NCI-H774 (cell line): ENCODE results near the gene ATP1A3.

Source experiments
- DNase-seq: peaks from one replicate; lab custom pipeline; 2025; lab: John Stamatoyannopoulos, UW

ATP1A3 gene

GRCh38 chr19:41928754-41929535 is 65.1 kb downstream of the ATP1A3 start:
- no peak for DNase-seq

- DNase-seq, result no peak
Observed at GRCh38 chr19:41928221-41928683, 65.8 kb downstream of the ATP1A3 start, which contains the start of gene ERFL. Gene ERFL, minus strand, starts transcription at chr19:41928449. Its CDS starts 15,530 bp downstream, at chr19:41912919.

GRCh38 chr19:41927497-41928192 is 66.4 kb downstream of the ATP1A3 start:
- DNase-seq, result no peak

GRCh38 chr19:41926763-41927496 is 67.1 kb downstream of the ATP1A3 start:
- no peak for DNase-seq

DNA sequence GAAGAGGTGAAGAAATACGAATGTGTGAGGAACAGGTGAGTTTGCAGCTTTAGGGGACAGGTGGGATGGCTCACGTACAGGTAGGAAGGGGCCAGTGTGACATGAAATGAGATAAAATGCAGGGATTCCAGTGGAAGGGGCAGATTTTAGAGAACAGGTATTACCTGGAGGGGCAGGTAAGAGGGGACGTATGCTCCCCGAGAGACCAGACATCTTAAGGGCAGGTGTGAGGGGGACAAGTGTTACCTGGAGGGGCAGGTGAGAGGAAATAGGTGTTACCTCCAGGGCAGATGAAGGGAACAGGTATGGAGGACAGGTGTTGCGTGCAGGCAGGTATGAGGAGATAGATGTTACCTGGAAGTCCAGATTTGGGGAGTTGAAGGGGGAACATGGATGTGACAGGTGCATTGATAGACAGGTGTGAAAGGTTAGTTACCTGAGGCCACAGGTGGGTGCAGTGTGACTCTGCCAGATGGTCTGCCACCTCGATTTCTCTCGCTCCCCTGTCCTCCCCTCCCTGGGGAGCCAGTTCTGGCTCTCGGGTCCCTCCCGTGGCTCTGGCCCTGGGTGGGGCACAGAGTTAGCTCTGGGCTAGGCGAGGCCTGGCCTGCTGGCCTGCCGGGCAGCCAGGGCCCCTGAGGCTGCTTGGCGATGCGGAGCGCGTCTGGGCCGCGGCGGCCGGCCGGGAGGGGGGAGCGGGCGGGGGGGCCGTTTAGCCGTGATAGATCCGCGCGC is 67.8 kb downstream of the ATP1A3 start:
- DNase-seq, result no peak

DNA sequence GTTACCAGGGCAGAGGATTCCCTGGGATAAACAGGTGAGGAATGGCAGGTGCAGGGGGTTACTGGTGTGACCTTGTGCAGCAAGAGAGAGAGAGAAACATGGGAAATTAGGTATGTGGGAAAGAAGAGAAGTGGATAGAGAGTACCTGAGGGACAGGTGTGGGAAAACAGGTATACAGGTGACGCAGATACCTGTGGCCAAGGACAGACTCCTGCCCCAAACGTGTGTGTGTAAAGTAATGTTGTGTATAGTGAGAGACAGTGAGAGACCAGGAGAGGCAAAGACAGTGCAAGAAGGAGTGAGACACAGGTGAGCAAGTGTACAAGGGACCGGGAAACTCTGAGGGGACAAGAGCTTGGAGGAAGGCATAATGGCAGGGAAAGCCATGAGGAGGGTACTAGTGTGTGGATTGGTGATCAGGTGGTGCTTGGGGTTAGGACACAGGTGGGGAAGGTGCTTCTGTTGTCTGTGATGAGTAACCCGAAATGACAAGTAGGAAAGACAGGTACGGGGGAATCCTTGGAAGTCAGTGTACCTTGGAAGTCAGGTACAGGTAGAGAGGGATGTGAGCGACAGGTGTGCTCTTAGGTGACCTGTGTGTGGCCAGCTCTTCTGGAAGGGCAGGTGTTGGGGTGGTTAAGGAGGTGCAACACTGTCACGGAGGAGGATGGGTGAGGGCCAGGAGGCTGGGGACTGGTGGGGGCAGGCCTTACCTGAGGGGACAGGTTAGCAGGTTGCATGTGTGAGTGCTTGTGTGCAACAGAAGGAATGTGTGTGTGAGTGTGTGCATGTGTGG is 68.6 kb downstream of the ATP1A3 start:
- DNase-seq, result no peak

- DNase-seq, result no peak
Observed at GRCh38 chr19:41924151-41925145, 69.6 kb downstream of the ATP1A3 start.

DNA sequence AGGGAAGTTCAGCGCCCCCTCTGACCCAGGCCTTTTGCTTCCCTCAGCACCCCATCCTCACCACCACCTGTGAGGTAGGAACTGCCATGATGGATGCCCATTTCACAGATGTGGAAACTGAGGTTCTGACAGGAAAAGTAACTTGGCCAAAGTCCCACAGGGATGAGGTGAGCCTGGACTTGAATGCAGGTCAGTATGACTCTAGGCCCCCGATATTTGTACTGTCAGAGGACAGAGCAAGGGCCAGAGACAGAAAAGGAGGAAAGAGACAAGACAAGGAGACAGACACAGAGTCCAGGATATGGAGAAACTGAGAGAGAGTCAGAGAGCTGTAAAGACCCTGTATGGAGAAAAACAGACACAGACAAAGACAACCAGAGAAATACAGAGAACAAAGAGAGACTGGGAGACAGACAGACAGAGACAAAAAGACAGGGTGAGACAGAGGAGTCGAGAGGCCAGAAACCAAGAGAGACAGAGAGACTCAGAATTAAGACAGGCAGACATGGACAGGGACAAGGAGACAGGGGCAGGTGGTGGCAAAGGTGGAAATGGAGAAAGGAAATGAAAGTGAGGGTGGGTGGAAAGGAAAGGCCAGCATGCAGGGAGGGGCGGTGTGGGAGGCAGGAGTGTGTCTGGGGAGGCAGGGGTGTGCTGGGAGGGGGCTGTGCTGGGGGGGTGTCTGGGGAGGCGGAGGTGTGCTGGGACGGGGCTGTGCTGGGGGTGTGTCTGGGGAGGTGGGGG is 70.8 kb downstream of the ATP1A3 start:
- no peak for DNase-seq

DNA sequence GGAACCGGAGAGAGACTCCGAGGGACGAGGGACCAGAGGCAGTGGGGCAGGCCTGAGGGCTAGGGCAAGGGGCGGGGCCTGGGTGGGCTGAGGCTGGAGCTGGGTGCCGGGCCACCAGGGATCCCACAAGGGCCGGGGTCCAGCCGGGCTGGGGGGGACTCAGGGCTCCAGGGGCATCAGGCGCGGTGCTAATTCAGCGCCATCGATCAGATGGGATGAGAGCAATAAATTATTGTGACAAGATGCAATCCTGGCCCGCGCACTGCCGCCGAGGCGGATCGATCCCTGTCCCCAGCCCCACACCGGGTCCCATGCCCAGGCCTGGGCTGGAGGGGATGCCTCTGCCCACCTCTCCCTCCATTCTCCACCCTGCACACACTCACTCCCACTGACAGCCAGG is 71.4 kb downstream of the ATP1A3 start:
- DNase-seq, result no peak

GRCh38 chr19:41921577-41922576 is 72.2 kb downstream of the ATP1A3 start:
- no peak for DNase-seq

DNA sequence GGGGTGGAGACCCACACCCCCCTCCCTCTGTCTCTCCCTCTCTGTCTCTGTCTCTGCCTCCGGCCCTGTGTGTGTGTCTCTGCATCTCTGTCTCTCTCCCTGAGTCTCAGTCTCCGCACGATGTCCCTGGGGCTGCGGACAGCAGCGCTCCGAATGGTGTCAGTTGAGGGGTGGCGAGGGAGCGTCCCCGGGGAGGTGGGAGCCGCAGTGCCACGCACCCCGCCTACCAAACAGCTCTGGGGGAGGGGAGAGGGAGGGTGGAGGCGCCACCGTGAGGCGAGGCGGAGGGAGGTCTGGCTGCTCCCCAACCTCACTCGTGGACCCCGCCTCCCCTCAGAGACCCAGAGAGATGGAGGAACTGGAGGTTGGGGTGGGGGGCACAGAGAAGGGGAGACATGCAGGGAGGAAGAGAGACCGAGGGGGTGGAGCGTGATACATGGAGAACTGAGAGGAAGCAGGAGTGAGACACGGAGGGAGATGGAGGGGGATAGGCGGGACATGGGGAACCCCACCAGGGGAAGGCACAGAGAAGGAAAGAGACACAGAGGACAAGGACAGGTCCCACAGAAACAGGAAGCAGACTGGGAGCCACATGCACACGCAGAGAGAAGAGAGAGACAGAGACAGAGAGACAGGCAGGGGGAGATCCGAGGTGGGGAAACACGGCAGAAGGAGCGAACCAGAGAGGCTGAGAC is 73.0 kb downstream of the ATP1A3 start:
- no peak for DNase-seq

DNA sequence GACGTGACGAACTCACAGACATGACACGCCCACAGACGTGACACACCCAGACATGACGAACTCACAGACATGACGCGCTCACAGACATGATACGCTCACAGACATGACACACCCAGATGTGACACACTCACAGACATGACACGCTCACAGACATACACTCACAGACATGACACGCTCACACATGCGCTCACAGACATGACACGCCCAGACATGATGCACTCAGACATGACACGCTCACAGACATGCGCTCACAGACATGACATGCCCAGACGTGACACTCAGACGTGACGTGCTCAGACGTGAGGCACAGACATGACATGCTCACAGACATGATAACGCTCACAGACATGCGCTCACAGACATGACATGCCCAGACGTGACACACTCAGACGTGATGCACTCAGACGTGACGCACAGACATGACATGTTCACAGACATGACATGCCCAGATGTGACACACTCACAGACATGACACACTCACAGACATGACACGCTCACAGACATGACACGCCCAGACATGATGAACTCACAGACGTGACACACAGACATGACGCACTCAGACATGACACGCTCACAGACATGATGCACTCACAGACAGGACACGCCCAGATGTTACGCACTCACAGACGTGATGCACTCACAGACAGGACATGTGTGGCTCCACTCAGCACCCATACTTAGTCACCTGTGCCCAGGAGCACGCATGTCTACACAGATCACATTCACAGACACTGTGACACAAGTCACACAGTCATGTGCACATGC is 73.9 kb downstream of the ATP1A3 start:
- DNase-seq, result no peak

DNA sequence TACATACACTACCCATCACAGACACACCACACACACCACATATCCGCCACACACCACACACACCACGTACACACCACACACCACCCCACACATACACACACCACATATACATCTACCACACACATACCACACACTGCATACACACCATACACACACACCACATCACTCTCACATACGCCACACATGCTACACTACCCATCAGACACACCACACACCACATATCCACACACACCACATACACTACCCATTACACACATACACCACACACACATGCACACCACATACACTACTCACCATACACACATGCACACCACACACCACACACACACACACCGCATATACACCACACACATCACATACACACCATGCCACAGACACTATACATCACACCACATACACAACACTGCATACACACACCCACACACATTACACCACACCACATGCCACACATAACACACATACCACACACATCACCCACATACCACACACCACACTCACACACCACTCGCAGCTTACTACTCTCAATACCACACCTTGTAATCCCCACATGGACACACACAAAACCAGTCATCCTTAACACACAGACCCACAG is 75.3 kb downstream of the ATP1A3 start:
- no peak for DNase-seq

DNA sequence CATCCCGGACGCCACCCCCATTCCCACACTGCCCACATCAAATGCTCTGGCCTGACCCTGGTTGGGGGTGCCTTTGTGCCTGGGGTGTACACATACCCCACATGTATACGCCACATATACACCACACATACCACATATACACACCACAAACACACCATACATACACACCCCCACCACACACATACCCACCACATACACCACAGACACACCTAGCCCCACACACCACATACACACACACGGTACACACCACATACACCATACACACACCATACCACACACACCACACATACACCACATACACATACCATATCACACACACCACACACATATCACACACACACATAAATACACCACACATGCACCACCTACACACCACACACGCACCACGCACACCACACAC is 75.9 kb downstream of the ATP1A3 start:
- no peak for DNase-seq

DNA sequence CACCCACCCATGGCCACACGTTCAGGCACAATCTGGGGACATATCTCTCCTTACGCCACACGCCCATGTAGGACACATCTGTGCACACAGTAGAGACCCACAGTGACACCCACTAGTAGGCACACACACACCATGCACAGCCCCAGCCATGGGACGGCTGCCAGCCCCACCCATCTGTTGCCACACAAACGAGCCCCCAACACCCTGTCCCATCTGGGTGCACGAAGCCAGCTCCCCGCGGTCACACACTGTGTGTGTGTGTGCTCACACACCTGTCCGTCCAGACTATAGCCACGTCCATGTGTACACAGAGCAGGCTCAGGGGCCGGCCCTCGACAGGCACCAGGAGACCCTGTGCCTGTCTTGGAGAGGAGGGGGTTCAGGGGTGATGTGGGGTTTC is 76.4 kb downstream of the ATP1A3 start:
- DNase-seq, result no peak
